ENCODE data around the gene PDS5B. TPM values are rescaled to one million over a fixed set of nuclear protein-coding genes. Genes with fewer than 3 reads are reported as not detected.

Gene PDS5B
- total RNA-seq, 4 donors from 2014 or later: 34.5 to 68.3 (median 40.7) TPM

DNA sequence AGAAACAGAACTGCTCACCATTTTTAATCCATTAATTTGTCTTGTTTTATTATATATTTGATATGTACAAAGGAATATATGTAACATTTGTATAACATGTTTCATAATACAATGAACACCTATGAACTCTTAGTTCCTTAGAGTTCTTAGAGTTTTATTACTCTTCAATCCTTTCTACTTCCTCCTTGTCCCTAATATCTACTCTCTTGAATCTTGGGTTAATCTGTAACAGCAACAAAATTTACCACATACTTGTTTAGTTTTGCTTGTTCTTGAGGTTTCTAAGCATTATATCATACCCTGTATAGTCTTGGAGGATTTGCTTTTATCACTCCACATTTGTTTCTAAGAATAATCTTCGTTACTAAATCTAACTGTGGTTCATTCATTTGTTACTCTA lies 151.4 kb downstream of the PDS5B start:
- TF ChIP-seq, protein P1, sequence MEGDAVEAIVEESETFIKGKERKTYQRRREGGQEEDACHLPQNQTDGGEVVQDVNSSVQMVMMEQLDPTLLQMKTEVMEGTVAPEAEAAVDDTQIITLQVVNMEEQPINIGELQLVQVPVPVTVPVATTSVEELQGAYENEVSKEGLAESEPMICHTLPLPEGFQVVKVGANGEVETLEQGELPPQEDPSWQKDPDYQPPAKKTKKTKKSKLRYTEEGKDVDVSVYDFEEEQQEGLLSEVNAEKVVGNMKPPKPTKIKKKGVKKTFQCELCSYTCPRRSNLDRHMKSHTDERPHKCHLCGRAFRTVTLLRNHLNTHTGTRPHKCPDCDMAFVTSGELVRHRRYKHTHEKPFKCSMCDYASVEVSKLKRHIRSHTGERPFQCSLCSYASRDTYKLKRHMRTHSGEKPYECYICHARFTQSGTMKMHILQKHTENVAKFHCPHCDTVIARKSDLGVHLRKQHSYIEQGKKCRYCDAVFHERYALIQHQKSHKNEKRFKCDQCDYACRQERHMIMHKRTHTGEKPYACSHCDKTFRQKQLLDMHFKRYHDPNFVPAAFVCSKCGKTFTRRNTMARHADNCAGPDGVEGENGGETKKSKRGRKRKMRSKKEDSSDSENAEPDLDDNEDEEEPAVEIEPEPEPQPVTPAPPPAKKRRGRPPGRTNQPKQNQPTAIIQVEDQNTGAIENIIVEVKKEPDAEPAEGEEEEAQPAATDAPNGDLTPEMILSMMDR (IDR thresholded peaks at IDR 0.05; ENCODE audit: low read depth): no peak

- TF ChIP-seq, protein P1 (IDR thresholded peaks at IDR 0.05; ENCODE audit: low read depth): no peak
Measured at GRCh38 chr13:32745509-32745908, 159.3 kb downstream of the PDS5B start.

DNA sequence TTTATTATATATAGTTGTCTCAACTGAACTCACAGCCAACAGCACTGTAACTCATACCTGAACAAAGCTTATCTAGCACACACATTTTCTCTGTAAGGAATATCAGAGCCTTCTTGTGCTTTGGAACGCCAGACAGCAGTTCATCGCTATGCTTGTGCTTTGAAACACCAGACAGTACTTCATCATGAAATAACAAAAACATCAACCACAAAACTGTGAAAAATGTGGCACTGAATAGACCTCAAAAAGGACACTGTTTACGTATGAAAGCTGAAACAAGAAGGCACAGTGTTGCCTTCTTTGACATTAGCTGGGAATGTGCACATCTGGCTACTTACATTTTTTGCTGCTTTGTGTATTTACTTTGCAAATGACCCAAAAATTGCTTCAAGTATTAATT lies 160.2 kb downstream of the PDS5B start:
- TF ChIP-seq, protein P1 (IDR thresholded peaks at IDR 0.05; ENCODE audit: low read depth): no peak

DNA sequence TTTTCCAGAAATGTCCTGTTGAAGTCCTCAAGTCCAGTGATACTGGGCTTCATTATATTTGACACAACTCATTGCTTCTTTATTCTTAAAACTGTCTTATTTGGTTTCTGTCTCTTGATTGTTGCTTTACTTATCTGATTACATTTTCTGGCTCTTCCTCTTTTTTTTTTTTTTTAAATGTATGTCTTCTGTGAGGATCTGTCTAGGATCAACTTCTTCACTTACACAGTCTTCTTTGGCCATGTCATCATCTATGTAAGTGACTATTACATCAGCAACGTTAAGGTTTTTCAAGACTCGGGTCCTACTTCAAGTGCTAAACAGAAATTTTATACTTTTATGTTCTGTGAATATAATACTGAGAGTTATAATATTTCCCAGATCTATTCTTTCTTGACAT lies 162.1 kb downstream of the PDS5B start:
- TF ChIP-seq, protein P1 (IDR thresholded peaks at IDR 0.05; ENCODE audit: low read depth): no peak

- TF ChIP-seq, protein P1 (IDR thresholded peaks at IDR 0.05; ENCODE audit: low read depth): no peak
Measured at GRCh38 chr13:32751340-32751739, 165.1 kb downstream of the PDS5B start.

GRCh38 chr13:32752311-32752710 lies 166.1 kb downstream of the PDS5B start:
- TF ChIP-seq, protein P1 (IDR thresholded peaks at IDR 0.05; ENCODE audit: low read depth): no peak

- TF ChIP-seq, protein P1 (IDR thresholded peaks at IDR 0.05; ENCODE audit: low read depth): no peak
Measured at GRCh38 chr13:32752997-32753606, 166.8 kb downstream of the PDS5B start.
